GM15510 (cell line): ENCODE results near the gene RABGAP1L.

Experiments
- POLR2A ChIP-seq: IDR thresholded peaks from 3 replicates; pipeline ENCODE4 v1.6.1; 2011; ENCODE audit warnings: borderline replicate concordance; ENCODE audit not compliant: insufficient read length; ENCODE audit errors: extremely low read depth

RABGAP1L gene

DNA sequence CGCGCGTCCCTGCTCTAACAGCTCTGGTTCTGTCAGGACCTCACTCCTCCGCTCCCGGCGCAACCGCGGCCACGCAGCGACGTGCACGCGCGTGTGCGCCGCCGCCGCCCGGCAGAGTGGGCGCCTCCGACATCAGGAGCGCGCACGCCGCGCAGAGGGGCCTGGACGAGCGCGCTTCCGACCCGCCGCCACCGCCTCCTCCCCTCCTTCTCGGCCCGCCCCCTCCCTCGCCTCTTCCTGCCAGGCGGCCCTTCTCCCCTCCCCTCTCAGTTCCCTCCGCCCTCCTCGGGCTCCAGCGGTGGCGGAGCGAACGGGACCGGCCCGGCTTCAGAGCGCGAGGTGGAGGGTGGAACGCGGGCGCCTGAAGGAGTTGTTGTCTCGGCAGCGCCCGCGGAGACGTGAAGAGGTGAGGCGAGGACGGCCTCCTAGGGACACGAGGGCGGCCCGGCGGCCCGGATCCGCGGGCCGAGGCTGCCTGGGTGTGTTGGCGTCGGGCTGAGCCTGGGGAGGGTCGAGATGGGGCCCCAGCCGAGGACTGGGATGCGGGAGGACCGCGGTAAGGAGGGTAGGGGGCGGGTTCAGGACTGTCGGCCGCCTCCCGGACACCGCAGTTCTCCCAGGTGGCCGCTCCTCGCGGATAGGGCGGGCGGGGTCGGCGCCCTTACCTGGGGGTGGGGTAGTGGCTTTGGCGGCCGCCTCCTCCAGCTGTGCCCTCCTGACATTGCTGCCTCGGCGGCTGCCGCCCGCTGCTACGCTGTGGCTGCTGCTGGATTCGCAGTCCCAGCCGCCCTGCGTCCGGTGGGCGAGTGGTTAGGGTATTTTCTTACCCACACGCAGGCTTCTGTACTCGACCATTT is at the start of gene RABGAP1L:
Gene RABGAP1L (plus strand): TSS at position 269 of the 857 bp plus-strand sequence.
- TF ChIP-seq POLR2A: peak; percentile 83

DNA sequence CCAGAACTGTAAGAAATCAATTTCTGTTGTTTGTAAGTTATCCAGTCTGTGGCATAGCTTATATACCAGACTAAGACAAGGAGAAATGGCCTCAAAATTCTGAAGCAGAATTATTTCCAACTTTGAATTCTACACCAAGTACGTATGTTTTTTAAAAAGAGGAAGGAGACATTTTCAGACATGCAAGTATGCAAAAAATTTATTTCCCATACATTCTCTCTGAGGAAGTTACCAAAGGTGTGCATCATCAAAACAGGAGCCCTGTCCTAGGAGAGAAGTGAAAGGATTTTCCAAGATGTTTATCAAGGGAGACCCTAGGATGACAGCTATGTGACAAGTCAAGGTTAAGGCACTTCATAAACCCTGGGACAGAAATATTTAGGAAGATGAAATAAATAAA is 49.3 kb upstream of the RABGAP1L start:
- no peak for TF ChIP-seq POLR2A

DNA sequence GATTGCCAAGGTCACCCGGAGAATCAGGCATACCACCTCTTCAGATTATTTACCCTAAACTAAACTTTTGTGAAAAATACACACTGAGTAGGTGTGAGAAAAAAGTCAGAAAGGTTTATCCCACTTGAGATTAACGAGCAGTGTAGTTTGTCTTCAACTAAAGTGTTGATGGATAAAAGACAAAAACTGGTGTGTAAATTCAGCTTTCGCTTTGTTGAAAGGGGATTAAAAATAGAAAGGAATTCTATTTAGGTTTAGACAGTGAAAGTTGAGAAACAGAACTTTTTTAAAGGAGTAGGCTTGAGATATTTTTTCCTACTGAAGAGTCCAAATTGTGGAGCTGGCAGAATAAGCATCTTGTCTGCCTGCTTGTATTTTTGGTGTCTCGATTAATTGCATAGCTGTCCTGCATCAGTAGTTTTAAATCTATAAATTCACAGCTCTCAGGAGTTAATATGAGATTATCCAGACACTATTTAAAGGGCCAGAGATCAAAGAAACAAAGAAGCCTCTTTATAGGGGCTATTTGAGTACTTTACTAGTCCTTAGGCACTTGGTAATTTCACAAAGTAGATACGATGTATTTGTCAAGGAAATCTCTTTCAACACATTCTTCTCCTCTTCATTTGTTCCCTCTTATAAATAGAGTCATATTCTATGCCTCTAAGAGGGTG is 46.7 kb upstream of the RABGAP1L start:
- no peak for TF ChIP-seq POLR2A

DNA sequence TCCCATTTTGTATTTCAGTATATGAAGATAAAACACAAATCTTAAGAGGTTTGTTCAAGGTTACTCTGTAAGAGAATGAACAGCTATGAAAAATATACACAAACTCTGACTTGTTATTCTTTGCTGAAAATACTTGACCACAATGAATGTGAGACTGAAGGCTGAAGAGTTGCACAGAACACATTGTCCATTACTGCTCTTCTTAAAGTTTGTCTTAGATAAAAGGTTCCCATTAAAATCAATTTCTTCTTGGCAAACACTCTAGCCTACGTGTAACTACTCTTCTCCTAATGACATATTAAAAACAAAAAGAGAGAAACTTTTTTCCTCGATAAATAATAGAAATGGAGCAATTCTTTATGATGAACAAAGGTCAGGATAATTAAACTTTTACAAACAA is 45.2 kb upstream of the RABGAP1L start:
- TF ChIP-seq POLR2A: no peak

DNA sequence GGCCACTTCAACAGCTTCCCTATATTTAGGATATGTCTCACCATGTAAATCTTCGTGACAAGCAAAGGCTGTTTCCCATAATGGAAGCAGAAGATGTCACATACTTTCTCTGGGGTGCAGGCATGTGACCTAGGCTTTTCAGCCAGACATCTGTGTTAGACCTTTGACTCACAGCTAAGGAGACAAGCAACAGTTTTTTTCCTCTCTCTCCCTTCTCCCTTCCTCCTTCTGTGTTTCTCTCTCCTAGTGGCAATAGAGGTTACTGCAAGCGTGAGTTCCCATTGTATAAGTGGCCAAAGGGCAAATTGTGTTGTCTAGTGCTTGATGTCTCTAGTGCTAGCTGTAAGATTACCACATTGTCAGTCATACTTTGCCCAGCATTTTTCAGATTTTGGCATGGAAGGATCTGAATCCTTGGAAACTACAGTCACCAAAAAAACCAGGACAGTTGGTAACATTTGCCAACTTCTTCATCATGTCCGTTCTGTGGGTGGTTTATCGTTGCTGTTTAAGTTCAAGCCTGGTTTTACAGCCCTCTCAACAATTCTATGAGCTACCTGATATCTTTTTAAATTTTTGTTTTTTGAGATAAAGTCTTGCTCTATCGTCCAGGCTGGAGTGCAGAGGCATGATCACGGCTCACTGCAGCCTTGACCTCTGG is 44.4 kb upstream of the RABGAP1L start:
- no peak for TF ChIP-seq POLR2A

DNA sequence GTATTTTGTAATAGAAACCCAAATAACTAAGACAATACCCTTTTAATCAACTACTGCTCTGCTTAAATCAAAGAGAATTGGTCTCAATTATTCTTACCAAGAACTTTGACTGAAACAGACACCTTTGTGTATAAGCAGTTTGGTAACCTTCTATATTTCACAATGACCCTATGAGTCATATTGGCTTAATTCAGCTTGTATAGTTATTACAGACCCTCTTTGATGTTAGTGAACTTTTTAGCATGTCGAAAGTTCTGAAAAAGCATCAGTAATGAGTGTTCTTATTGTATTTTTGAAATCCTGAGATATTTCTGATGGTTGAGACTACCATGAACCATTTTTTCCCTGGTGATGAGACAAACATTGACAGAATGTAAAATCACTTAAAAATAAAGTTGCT is 43.3 kb upstream of the RABGAP1L start:
- no peak for TF ChIP-seq POLR2A

DNA sequence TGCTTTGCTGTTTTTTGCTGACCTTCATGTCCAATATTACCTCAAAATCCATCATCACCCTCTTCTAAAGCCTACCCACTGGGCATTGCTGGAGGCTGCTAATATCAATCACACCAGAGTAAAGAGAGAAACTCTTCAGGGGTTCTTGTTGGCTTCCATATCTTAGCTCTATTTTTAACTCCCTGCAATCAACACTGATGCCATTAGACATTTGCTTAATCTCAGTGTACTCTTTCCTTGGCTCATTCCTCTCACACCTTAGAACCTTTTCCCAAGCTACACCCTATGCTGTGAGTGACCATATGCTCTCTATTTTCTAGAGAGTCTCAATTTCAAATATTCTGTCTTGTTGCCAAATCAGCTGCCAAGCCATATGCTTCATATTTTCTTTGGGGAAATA is 40.6 kb upstream of the RABGAP1L start:
- no peak for TF ChIP-seq POLR2A

DNA sequence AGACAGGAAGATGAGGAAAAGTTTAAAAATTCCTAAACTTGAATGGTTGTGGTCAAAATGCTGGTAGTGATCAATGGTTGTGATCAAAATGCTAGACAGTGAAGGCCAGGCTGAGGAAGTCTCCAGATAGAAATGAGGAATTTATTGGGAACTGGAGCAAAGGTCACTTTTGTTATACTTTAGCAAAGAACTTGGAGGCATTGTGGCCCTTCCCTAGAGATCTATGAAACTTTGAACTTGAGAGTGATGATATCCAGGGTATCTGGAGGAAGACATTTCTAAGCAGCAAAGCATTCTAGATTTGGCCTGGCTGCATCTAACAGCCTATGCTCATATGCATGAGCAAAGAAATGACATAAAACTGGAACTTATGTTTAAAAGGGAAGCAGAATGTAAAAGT is 35.5 kb upstream of the RABGAP1L start:
- TF ChIP-seq POLR2A: no peak

DNA sequence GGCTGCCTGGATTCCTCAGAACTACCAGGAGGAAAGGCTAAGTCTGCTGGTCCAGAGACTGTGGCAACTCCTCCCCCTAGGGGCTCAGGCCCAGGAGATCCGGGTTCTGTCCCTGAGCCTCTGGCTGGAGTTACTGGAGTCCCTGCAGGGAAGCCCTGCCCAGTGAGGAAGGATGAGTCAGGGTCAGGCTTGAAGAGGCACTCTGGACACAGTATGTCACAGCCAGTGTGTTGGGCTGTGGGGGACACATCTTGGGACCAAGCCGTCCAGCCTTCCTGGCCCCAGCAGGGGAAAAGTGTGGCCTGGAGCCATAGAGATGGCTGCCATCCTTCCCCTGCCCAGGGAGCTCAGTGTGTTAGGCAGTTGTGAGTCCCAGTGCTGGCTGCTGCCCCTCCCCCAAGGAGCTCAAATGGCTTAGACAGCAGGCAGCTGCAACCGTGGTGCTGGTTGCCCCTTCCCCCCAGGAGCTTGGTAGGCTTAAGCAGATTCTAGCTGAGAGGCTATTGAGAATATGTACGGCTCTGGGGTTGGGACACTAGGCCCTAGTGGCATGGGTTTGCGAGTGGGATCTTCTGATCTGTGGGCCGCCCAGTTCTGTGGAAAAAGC is 28.2 kb upstream of the RABGAP1L start:
- TF ChIP-seq POLR2A: no peak

DNA sequence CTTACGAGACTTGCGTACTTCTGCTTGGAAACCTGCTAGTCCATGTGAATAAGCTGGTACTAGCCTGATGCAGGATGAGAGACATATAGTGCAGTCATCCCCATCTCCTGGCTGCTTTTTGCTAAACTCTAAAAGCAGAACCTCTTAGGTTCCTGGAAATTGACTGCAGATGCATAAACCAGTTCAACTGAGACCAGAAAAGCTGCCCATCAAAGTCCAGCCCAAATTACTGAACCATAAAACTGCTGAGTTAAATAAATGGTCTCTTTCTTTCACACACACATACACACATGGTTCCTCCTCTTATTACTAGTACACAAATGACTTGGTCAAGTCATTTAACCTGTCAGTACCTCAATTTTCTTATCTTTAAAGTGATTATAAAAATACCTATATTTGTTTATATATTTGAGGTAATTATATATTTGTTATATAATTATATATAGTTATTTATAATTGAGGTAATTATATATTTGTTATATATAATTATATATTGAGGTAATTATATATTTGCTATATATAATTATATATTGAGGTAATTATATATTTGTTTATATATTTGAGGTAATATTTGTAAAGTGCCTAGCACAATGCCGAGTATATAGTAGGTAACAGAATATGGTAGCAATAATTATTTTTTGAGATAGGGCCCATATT is 25.2 kb upstream of the RABGAP1L start:
- TF ChIP-seq POLR2A: no peak

DNA sequence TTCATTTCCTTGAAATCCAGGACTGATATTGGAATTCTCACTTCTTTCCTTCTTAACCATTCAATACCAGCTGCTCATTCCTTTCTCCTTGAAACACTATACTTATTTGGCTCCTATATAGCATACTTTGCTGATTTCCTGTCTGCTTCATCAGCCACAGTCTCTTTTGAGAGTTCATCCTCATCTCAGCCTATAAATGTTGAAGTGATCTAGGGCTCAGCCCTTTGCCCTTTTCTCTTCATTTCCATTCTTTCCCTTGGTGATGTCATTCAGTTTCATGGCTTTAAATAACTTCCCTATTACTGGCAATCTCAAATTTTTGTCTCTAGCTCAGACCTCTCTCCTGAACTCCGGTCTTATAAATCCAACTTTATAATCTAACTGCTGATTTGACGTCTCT is 24.1 kb upstream of the RABGAP1L start:
- TF ChIP-seq POLR2A: no peak

DNA sequence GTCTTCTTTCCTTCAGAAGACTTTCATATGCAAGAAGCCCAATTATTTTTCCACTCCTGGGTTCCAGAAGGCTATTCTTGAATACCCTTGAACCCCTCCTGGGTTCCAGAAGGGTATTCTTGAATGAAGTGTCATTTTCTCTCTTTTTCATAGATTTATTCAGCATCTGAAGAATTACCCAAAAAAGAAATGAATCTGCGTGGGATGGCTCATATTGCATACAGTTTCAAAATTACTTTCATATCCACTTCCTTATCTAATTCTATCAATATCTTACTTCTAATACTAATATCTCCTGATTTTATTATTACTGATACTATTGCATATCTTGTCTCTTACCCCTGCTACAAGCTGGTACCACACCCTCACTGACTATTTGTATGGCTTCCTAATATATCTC is 22.6 kb upstream of the RABGAP1L start:
- TF ChIP-seq POLR2A: no peak

DNA sequence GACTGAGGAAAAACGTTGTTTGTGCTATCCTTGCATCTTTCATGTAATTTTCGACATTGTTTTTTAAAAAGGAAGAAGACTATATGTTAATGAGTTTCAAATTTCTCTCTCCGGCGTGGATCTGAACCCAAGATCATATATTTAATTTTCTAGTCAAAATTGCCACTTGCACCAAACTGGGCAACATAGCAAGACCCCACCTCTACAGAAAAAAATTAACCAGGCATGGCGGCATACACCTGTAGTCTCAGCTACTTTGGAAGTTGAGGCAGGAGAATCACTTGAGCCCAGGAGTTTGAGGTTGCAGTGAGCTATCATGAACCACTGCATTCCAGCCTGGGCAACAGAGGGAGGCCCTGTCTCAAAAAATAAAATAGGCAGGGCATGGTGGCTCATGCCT is 16.5 kb upstream of the RABGAP1L start:
- no peak for TF ChIP-seq POLR2A

DNA sequence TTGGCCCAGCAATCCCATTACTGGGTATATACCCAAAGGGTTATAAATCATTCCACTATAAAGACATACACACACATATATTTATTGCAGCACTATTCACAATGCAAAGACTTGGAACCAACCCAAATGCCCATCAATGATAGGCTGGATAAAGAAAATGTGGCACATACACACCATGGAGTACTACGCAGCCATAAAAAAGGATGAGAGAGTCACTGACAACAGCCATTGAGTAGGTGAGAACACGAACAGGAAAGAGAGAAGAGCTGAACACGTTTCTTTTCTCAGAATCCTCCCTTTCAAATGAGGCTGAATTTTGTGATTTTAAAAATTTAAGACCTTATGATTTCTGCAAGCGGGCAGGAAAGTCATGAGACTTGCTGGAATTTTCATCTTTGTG is 10.1 kb upstream of the RABGAP1L start:
- TF ChIP-seq POLR2A: no peak

DNA sequence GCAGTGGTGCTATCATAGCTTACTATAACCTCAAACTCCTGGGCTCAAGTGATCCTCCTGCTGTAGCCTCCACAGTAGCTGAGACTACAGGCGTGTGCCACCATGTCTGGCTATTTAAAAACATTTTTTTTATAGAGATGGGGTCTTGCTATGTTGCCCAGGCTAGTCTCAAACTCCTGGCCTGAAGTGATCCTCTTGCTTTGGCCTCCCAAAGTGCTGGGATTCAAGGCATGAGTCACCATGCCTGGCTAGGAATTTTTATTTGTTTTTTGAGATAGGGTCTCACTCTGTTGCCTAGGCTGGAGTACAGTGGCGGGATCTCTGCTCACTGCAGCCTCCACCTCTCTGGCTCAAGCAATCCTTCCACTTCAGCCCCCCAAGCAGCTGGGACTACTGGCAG is 8.8 kb upstream of the RABGAP1L start:
- no peak for TF ChIP-seq POLR2A
